Body of pancreas (tissue), 4 donors: ENCODE data around the gene TIAM1. TPM values are rescaled to one million over a fixed set of nuclear protein-coding genes. Genes with fewer than 3 reads are reported as not detected.

Experiments
- ATAC-seq: fragments of 150-250 bp; one replicate; pipeline ENCODE4 v1.9.1; 2016
- DNase-seq, 4 donors: peaks; one replicate each; pipeline ENCODE4 v3.0.0-alpha.2; 2019
- H3K27ac ChIP-seq, 4 donors: fragments of 200-600 bp; sonication (generic); 1 replicate in 3 of 4; 2 replicates in 1 of 4; pipeline versions ENCODE4 v1.5.1 to v1.6.1; 2016 to 2019; ENCODE audit warnings: mild to moderate bottlenecking in 1 of 4, mixed read lengths in 1 of 4, moderate library complexity in 1 of 4
- H3K27me3 ChIP-seq, 2 donors: fragments of 200-600 bp; sonication (generic); one replicate each; pipeline ENCODE4 v1.6.0; 2016; ENCODE audit warnings: mild to moderate bottlenecking in 1 of 2
- H3K36me3 ChIP-seq, 2 donors: fragments of 200-600 bp; sonication (generic); replicated peaks in 1 of 2; 2 replicates each; pipeline ENCODE4 v1.5.1; 2016; ENCODE audit warnings: low read depth in 2 of 2; ENCODE audit not compliant: insufficient read depth in 1 of 2
- H3K4me1 ChIP-seq: fragments of 200-600 bp; sonication (generic); one replicate; pipeline ENCODE4 v1.6.0; 2016
- H3K4me3 ChIP-seq, 2 donors: fragments of 200-600 bp; sonication (generic); 1 replicate in 1 of 2; 2 replicates in 1 of 2; pipeline ENCODE4 v1.5.1; 2016 to 2019
- H3K9me3 ChIP-seq, 3 donors: fragments of 200-600 bp; sonication (generic); 1 replicate in 2 of 3; 2 replicates in 1 of 3; pipeline ENCODE4 v1.5.1; 2016
- POLR2A ChIP-seq, 3 donors: fragments of 450-650 bp; IDR thresholded peaks; one replicate each; pipeline ENCODE4 v1.6.1; 2016; ENCODE audit warnings: antibody characterized with exemption in 3 of 3, mild to moderate bottlenecking in 2 of 3
- WGBS, 2 donors: methylation state at CpG; one replicate each; pipeline ENCODE4 v1.1.5; 2017; 5-methylcytosine and 5-hydroxymethylcytosine counted together
- intact Hi-C: fragments of 100-400 bp; cut with DNase I; formaldehyde crosslinking; loops from one replicate; pipeline ENCODE4 v1.15.1; 2023
- total RNA-seq, 2 donors: library from RNA; depleted of rRNA; stranded (reverse); fragments of >200 nt; gene quantifications; one replicate each; pipeline ENCODE4 v1.1.0, GENCODE V29; 2016
- TF ChIP-seq, protein P1 (sequence below), 7 experiments: fragments of 450-650 bp in 4 of 7; fragments of 200-600 bp in 3 of 7; sonication (generic) in 3 of 7; IDR thresholded peaks; one replicate each; pipeline ENCODE4 v1.5.1; 2016 to 2019; ENCODE audit warnings: antibody characterized with exemption in 7 of 7

The TIAM1 gene
- total RNA-seq, 2 donors from 2014 or later = 3.6 to 8.8 TPM

GRCh38 chr21:31182231-31183140 is 161.6 kb downstream of the TIAM1 start:
- Histone ChIP-seq H3K27me3 (peaks cover 0 to 3% of the 10 kb centered on the region in 2 donors), H3K36me3 (no peaks in the 10 kb centered on the region), H3K9me3 (no peaks in the 10 kb centered on the region), H3K4me3 (no peak overlapping the region), H3K27ac (no peak overlapping the region), H3K4me1 (no peaks in the 10 kb centered on the region)
- ATAC-seq (no peak), DNase-seq (no peak)
- 62 to 63% methylated on average over 24 of the region's 24 CpGs for WGBS, 2 donors
- intact Hi-C loops = loop anchor here (5.0 kb wide), 1 partner anchor 85 kb away; no protein-coding TSS in a partner anchor
- TF ChIP-seq POLR2A (IDR thresholded peaks at IDR 0.05) = no peak
- TF ChIP-seq, protein P1, sequence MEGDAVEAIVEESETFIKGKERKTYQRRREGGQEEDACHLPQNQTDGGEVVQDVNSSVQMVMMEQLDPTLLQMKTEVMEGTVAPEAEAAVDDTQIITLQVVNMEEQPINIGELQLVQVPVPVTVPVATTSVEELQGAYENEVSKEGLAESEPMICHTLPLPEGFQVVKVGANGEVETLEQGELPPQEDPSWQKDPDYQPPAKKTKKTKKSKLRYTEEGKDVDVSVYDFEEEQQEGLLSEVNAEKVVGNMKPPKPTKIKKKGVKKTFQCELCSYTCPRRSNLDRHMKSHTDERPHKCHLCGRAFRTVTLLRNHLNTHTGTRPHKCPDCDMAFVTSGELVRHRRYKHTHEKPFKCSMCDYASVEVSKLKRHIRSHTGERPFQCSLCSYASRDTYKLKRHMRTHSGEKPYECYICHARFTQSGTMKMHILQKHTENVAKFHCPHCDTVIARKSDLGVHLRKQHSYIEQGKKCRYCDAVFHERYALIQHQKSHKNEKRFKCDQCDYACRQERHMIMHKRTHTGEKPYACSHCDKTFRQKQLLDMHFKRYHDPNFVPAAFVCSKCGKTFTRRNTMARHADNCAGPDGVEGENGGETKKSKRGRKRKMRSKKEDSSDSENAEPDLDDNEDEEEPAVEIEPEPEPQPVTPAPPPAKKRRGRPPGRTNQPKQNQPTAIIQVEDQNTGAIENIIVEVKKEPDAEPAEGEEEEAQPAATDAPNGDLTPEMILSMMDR (IDR thresholded peaks at IDR 0.05) = no peak

DNA sequence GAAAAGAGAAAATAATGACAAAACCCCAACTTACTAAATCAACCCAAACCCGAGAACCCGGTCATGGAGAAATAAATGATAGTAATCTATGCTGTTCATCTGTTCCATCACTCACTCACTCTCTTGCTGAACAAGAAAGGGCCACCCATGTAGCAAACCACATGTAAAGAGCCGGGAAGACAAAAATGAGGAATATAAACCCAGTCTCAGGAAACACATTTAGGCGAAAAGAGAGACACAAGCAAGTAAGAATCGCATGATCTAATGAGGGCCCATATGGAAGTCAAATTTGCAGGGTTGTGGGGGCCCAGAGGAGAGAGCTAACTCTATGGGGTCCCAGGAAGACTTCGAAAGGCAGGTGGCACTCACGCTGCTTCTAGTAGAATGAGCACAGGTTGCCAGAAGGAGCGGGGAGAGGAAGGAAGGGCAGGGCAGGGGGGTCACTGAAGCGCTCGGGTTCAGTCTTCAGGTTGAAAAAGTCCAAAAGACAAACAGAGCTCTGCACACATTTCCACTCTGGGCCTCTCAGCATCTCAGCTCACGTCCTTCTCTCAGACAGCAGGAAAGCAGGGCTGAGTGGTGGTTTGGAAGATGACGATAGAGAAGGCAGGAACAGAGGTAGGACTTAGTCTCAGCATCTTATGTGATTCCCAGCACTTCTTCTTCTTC is 162.8 kb downstream of the TIAM1 start:
- Histone ChIP-seq H3K36me3 (no peaks in the 10 kb centered on the region), H3K4me1 (no peaks in the 10 kb centered on the region), H3K4me3 (no peak overlapping the region), H3K9me3 (no peaks in the 10 kb centered on the region), H3K27ac (no peak overlapping the region), H3K27me3 (peaks cover 0 to 3% of the 10 kb centered on the region in 2 donors)
- DNase-seq (no peak), ATAC-seq (no peak)
- 82 to 87% methylated on average over 12 of the region's 12 CpGs for WGBS, 2 donors
- TF ChIP-seq, protein P1 (IDR thresholded peaks at IDR 0.05) = no peak
- no peak for TF ChIP-seq POLR2A (IDR thresholded peaks at IDR 0.05)
- intact Hi-C loops = loop anchor here (5.0 kb wide), 1 partner anchor 84 kb away; no protein-coding TSS in a partner anchor

GRCh38 chr21:31180256-31181081 is 163.6 kb downstream of the TIAM1 start:
- TF ChIP-seq, protein P1 (IDR thresholded peaks at IDR 0.05) = peak in 6 of 7 experiments; percentile 38 to 49 (median 44)
- TF ChIP-seq POLR2A (IDR thresholded peaks at IDR 0.05) = no peak
- 32 to 39% methylated on average over 5 of the region's 5 CpGs for WGBS, 2 donors
- Histone ChIP-seq H3K27ac (no peak overlapping the region), H3K4me1 (no peaks in the 10 kb centered on the region), H3K27me3 (peaks cover 0 to 3% of the 10 kb centered on the region in 2 donors), H3K4me3 (no peak overlapping the region), H3K36me3 (no peaks in the 10 kb centered on the region), H3K9me3 (no peaks in the 10 kb centered on the region)
- ATAC-seq (no peak), DNase-seq (peak in 1 of 4 donors; percentile 33)
- intact Hi-C loops = loop anchor here (5.0 kb wide), 1 partner anchor 83 kb away; no protein-coding TSS in a partner anchor

GRCh38 chr21:31176725-31177124 is 167.3 kb downstream of the TIAM1 start:
- Histone ChIP-seq H3K4me3 (no peak overlapping the region), H3K9me3 (no peaks in the 10 kb centered on the region), H3K36me3 (no peaks in the 10 kb centered on the region), H3K27ac (no peak overlapping the region), H3K4me1 (no peaks in the 10 kb centered on the region), H3K27me3 (peaks cover 0 to 3% of the 10 kb centered on the region in 2 donors)
- intact Hi-C loops = no loop called here
- TF ChIP-seq, protein P1 (IDR thresholded peaks at IDR 0.05) = no peak
- TF ChIP-seq POLR2A (IDR thresholded peaks at IDR 0.05) = no peak
- WGBS, 2 donors = 66 to 80% methylated on average over 4 of the region's 4 CpGs
- ATAC-seq (no peak), DNase-seq (no peak)
